ENCODE results near the gene ERGIC1.

- TF ChIP-seq CTCF (IDR thresholded peaks at IDR 0.05) = no peak
- no peak for TF ChIP-seq POLR2A (IDR thresholded peaks at IDR 0.05)
- TF ChIP-seq EP300 (IDR thresholded peaks at IDR 0.05) = no peak
- no peak for TF ChIP-seq POLR2AphosphoS5 (IDR thresholded peaks at IDR 0.05)
Measured at GRCh38 chr5:172786736-172787462, 47.2 kb upstream of the ERGIC1 start.

All from stomach (tissue), 4 donors.